Mammary epithelial cell (primary cell): ENCODE data around the gene RNF150.

ENCODE experiments used
- EZH2 ChIP-seq: IDR thresholded peaks from 2 replicates; pipeline ENCODE4 v1.6.1; 2012; ENCODE audit warnings: low read length, inconsistent platforms, borderline replicate concordance
- TF ChIP-seq, protein P1 (sequence below), 2 donors: IDR thresholded peaks in 1 of 2; conservative IDR thresholded peaks in 1 of 2; 2 replicates each; pipeline ENCODE4 v1.5.1; 2011 to 2012; ENCODE audit warnings: inconsistent platforms in 2 of 2, low read length in 2 of 2, mild to moderate bottlenecking in 2 of 2, control low read depth in 1 of 2, low read depth in 1 of 2; ENCODE audit not compliant: insufficient read depth in 1 of 2; ENCODE audit errors: extremely low read depth in 1 of 2

DNA sequence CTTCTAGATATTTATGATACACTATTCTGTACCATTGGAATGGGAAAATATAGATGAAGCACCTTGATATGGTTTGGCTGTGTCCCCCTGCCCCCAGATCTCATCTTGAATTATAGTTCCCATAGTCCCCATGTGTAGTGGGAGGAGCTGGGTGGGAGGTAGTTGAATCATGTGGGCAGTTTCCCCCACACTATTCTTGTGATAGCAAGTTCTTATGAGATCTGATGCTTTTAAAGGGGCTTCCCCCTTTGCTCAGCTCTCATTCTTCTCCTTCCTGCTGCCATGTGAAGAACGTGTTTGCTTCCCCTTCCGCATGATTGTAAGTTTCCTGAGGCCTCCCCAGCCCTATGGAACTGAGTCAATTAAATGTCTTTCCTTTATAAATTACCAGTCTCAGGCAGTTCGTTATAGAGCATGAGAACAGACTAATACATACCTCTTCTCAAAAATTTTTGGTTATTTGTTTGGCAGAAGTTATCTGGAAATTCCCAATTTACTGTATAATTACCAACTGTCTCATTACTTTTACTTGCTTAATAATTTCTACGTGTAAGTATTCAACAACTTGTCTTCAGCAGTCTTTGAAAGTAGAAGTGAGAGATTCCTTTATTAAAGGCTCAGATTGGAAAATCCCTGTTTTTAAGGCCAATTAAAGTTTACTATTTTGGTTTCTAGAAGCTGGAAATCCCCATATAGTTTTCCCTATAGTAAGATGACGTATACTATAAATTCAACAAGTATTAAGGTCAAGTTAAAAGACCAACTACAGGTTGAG lies 152.7 kb downstream of the RNF150 start:
- TF ChIP-seq, protein P1, sequence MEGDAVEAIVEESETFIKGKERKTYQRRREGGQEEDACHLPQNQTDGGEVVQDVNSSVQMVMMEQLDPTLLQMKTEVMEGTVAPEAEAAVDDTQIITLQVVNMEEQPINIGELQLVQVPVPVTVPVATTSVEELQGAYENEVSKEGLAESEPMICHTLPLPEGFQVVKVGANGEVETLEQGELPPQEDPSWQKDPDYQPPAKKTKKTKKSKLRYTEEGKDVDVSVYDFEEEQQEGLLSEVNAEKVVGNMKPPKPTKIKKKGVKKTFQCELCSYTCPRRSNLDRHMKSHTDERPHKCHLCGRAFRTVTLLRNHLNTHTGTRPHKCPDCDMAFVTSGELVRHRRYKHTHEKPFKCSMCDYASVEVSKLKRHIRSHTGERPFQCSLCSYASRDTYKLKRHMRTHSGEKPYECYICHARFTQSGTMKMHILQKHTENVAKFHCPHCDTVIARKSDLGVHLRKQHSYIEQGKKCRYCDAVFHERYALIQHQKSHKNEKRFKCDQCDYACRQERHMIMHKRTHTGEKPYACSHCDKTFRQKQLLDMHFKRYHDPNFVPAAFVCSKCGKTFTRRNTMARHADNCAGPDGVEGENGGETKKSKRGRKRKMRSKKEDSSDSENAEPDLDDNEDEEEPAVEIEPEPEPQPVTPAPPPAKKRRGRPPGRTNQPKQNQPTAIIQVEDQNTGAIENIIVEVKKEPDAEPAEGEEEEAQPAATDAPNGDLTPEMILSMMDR (conservative IDR thresholded peaks at IDR 0.05 in 1 of 2, IDR thresholded peaks at IDR 0.05 in 1 of 2; ENCODE audit: extremely low read depth in 1 of 2, insufficient read depth in 1 of 2, low read depth in 1 of 2, low read length in 2 of 2): no peak
- no peak for TF ChIP-seq EZH2
